Erythroblast (primary cell): ENCODE results near the gene PHAX.
A peak's percentile ranks its signal among the peaks of the same experiment; 100 is the strongest.
"Not testable (repeated sequence)": the region's sequence is repeated elsewhere in the genome, so short reads cannot be mapped to it uniquely, and the experiment has no call there.

Experiments used
- DNase-seq, 2 experiments: peaks; one replicate each; lab custom pipeline; 2025; lab: John Stamatoyannopoulos, UW
- GATA1 ChIP-seq: IDR thresholded peaks from 2 replicates; pipeline ENCODE4 v1.6.1; 2011; ENCODE audit warnings: low read depth, mild to moderate bottlenecking, control low read depth, low read length, moderate library complexity
- POLR2A ChIP-seq: IDR thresholded peaks from 2 replicates; pipeline ENCODE4 v1.6.1; 2011; ENCODE audit warnings: mild to moderate bottlenecking, low read length

Gene PHAX

GRCh38 chr5:126591549-126591948 is 9.2 kb upstream of the PHAX start:
- no peak for TF ChIP-seq POLR2A
- no peak for TF ChIP-seq GATA1
- DNase-seq: no peak

DNA sequence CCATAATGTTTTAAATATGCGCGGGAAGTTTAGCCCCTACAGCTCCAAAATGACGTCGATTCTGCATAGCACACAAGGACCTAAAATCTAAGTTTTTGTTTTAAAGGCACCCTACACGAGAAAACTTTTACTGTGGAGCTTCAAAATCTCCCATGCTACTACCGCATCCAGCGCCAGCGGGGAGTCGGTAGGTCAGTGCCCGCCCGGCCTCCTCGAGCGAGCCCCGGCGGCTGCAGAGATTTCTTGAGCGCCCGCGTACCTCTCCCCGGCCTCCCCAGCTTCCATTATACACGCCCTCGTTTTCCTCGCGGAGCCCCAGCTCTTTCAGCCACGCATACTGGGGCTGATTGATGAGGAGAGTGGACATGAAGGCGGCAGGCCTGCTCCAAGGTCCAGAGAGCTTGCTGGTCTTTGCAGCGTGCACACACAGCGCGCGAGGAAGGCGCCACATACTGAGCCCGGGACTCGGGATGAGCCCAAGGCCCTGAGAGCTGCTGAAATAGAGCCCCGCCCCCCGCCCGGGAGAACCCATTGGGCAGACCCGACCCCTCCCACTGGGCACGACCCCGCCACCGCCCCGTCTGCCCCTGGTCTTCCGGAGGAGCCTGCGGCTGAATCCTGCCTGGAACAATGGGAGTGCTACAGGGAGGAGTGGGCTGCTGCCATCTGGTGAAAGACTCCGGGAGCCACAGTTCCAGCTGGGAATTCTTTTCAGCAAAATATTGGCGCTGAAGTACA is 5.8 kb upstream of the PHAX start, which contains the start of gene ALDH7A1:
Gene ALDH7A1 (minus strand): TSS at position 472 of the 738 bp plus-strand sequence. CDS start 21 bp downstream, at position 451.
- peak; percentile 18 to 36 for DNase-seq
- TF ChIP-seq POLR2A (no peak), GATA1 (no peak)

DNA sequence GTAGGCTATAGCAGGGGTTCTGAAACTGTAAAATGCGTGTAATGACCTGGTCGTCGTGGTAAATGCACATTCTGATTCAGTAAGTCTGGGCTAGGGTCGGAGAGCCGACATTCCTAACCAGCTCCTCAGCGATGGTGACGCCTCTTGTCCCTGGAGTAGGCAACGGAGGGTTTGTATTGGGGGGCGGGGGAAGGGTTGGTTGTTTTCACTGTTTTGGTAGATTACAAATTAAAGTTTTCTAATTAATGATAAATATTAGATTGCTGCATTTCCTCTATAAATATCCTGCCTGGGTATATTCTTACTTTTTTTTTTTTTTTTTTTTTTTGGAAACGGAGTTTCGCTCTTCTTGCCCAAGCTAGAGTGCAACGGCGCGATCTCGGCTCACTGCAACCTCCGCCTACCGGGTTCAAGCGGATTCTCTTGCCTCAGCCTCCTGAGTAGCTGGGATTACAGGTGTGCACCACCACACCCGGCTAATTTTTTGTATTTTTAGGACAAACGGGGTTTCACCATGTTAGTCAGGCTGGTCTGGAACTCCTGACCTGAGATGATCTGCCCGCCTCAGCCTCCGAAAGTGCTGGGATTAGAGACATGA is 5.2 kb upstream of the PHAX start:
- TF ChIP-seq GATA1 (no peak), POLR2A (no peak)
- DNase-seq: no peak

DNA sequence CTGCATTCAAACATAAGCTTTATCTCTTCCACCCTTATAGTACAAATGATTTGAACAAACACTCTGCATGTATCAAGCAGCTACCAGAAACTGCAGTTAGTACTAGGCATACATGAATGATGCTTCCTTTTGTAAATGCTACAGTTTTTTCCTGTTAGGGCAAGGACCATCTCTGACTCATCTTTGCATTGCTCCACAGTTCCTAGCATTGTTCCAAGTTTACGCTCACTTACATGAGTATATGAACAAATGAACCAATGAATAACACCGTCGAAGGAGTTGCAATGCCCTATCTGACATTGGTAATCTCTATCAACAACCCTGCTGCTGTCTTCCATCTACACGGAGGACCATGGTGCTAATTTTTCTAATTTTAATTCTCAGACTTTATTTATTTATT is 3.6 kb upstream of the PHAX start:
- TF ChIP-seq GATA1: no peak
- TF ChIP-seq POLR2A: no peak
- DNase-seq: no peak

DNA sequence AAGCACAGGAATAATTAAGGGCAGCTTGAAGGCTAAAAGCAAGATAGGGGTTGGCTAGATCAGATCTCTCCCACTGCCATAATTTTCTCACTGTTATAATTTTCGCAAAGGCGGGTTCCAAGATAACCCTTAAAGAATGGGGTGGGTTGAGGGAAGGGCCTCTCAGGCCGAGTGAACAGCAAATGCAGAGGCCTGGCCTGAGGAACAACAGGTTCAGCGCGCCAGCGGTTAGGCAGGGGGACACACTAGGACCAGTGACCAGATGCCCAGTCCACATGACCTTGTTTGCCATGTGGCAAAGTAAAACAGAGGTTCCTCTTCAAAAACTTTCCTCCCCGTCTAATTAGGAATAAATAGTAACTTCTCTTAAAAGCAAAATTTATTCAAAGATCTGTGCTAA is 1.2 kb upstream of the PHAX start:
- DNase-seq: no peak
- TF ChIP-seq POLR2A: no peak
- no peak for TF ChIP-seq GATA1

GRCh38 chr5:126599971-126600630 is 646 bp upstream of the PHAX start:
- not testable (repeated sequence) for DNase-seq

DNA sequence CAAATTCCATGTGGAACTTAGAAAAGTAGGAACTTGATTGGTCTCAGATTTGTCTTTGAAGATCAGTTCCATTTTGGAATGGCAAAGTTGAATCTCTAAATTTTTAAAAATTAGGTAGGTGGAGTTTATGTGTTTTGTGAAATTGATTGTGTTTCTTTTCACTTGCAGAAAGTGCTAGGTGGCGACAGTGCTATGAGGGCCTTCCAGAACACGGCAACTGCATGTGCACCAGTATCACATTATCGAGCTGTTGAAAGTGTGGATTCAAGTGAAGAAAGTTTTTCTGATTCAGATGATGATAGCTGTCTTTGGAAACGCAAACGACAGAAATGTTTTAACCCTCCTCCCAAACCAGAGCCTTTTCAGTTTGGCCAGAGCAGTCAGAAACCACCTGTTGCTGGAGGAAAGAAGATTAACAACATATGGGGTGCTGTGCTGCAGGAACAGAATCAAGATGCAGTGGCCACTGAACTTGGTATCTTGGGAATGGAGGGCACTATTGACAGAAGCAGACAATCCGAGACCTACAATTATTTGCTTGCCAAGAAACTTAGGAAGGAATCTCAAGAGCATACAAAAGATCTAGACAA is 2.8 kb downstream of the PHAX start:
- no peak for DNase-seq
- no peak for TF ChIP-seq POLR2A
- no peak for TF ChIP-seq GATA1

DNA sequence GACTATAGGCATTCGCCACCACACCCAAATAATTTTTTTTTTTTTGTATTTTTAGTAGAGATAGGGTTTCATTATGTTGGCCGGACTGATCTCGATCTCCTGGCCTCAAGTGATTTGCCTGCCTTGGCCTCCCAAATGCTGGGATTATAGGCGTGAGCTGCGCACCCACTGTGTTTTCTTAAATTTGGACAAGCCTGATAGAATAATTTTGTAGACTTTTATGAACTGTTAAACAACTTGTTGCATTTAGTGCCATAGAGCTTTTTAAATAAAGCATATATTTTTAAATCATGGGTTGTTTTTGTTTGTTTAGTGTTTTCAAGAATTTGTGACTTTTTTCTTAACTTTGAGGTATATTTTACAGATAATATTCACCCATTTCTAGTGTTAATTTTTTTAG is 4.8 kb downstream of the PHAX start:
- TF ChIP-seq GATA1 (no peak), POLR2A (no peak)
- DNase-seq: no peak

DNA sequence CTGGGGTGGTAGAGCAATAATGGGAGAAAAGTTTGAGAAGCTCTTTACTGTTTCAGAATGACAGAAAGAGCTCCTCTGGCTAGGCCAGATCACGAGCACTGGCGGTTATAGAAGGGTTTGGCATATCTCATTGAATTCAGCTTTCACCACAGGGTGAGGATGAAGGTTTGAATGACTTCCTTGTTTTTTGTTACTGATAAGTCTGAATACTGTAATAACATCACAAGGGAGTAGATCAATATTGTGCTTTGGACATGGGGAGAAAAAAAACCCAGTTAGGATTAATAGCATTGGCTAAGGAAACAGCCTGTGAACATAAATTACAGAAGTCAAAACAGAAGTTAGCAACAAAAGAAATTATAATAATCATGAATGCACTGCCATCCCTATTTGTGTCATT is 9.4 kb downstream of the PHAX start:
- TF ChIP-seq GATA1 (no peak), POLR2A (no peak)
- no peak for DNase-seq

DNA sequence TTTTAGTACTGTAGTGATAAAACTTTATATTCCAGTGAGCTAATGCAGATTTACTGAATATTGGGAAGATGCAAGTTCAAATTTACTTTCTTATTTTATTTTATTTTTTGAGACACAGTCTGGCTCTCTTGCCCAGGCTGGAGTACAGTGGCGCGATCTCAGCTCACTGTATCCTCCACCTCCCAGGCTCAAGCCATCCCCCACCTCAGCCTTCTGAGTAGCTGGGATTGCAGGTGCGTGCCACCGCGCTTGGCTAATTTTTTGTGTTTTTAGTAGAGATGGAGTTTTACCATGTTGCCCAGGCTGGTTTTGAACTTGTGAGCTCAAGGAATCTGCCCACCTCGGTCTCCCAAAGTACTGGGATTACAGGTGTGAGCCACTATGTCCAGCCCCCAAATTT is 9.9 kb downstream of the PHAX start:
- TF ChIP-seq GATA1: no peak
- no peak for TF ChIP-seq POLR2A
- DNase-seq: no peak

GRCh38 chr5:126613941-126614592 is 13.3 kb downstream of the PHAX start:
- no peak for DNase-seq
- TF ChIP-seq GATA1 (no peak), POLR2A (no peak)

DNA sequence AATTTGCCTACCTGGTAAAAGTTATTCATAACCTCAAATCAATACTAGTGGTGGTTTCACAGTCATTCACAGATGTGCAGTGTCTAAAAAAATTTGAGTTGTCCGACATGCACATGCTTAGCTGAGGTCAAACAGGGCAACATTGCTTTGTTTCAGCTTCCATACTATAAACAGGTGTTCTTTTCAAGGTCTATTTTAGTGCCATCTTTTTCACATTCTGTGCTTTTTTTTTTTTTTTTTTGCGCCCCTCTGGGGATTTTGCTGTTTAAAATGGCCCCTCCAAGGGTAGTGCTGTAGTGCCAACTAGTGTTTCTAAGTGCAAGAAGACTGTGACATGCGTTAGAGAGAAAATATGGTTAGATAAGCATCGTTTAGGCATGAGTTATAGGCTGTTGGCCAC is 14.5 kb downstream of the PHAX start:
- DNase-seq: no peak
- TF ChIP-seq POLR2A (no peak), GATA1 (no peak)

DNA sequence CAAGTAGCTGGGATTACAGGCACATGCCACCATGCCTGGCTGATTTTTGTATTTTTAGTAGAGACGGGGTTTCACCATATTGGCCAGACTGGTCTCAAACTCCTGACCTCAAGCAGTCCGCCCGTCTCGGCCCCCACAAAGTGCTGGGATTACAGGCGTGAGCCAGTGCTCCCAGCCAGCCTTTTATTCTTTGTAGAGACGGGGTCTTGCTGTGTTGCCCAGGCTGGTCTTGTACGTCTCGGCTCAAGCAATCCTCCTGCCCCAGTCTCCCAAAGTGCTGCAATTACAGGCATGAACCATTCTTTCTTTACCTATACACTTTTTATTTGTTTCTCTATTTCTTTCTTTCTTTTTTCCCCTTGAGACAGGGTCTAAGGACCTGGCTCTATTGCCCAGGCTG is 16.9 kb downstream of the PHAX start:
- DNase-seq: not testable (repeated sequence)

GRCh38 chr5:126619781-126620180 is 19.0 kb downstream of the PHAX start:
- TF ChIP-seq POLR2A: no peak
- no peak for TF ChIP-seq GATA1
- no peak for DNase-seq
